WI38 (cell line): ENCODE results near the gene IL16.

ENCODE experiments used
- H3K4me3 ChIP-seq: 2 replicates; pipeline ENCODE4 v1.5.1; 2011; ENCODE audit warnings: low read depth, mild to moderate bottlenecking, control low read depth, low read length
- CTCF ChIP-seq: IDR thresholded peaks from 2 replicates; pipeline ENCODE4 v1.5.1; 2012; ENCODE audit warnings: low read depth, mild to moderate bottlenecking, control low read depth, low read length

The IL16 gene

GRCh38 chr15:81239190-81239589 lies 42.5 kb downstream of the IL16 start:
- H3K4me3 ChIP-seq = no peak overlapping the region
- TF ChIP-seq CTCF = no peak

GRCh38 chr15:81242778-81243177 lies 46.1 kb downstream of the IL16 start:
- no peak for TF ChIP-seq CTCF
- H3K4me3 ChIP-seq = no peak overlapping the region

GRCh38 chr15:81244306-81244705 lies 47.6 kb downstream of the IL16 start:
- H3K4me3 ChIP-seq = no peak overlapping the region
- TF ChIP-seq CTCF = no peak

- no peak for TF ChIP-seq CTCF
- no peak overlapping the region for H3K4me3 ChIP-seq
These were observed 57.2 kb downstream of the IL16 start for GRCh38 chr15:81253846-81254245.

- TF ChIP-seq CTCF = no peak
- no peak overlapping the region for H3K4me3 ChIP-seq
These were observed 57.7 kb downstream of the IL16 start for GRCh38 chr15:81254277-81254915.

GRCh38 chr15:81254916-81255290 lies 58.2 kb downstream of the IL16 start:
- no peak overlapping the region for H3K4me3 ChIP-seq
- no peak for TF ChIP-seq CTCF

GRCh38 chr15:81255315-81255957 lies 58.8 kb downstream of the IL16 start:
- no peak overlapping the region for H3K4me3 ChIP-seq
- no peak for TF ChIP-seq CTCF
